22Rv1 (cell line): ENCODE results near the gene SPC24.

ENCODE experiments used
- ZFX ChIP-seq: fragments of 450-650 bp; IDR thresholded peaks from 2 replicates; pipeline ENCODE4 v1.6.1; 2017; ENCODE audit warnings: antibody characterized with exemption, borderline replicate concordance
- TF ChIP-seq, protein P1 (sequence below): fragments of 450-650 bp; IDR thresholded peaks from 2 replicates; pipeline ENCODE4 v1.5.1; 2017; ENCODE audit warnings: mild to moderate bottlenecking

DNA sequence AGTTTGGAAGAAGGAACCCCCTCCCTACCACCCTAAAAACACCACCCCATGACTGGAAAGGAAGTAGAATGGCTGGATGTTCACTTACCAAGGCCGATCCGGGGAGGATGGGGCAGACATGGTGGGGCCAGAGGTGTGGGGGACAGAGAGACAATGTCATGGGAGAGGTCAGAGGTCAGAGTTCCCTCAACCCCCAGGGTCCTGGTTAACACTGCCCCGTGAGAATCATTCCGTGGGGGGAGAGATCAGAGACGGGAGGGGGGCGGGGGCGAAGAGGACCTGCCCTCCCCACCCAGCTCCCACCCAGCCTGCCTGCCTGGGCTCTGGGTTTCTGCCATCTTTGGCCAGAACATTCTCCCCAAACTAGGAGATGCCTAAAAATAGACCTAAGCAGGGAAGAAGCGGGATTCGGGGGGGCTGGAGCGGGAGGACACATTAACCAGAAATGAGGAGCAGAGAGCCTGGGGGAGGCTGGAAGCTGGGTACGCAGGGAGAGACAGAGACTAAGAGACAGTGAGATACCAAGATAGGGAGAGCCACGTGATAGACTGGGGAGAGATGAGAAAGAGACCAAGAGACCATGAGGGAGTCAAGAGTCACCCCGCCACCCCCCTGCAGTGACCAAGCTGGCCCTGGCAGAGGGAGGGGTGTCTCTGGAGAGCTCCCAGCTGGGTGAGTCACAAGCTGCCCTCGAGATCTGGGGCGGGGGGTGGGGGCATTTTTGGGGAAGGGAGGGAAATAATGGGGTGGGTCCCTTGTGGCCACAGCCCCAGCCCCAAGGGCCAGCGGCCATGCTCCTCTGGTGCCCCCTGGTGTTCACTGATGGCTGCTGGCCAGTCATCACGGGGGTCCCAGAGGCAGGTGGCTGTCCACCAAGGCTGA lies 47.9 kb upstream of the SPC24 start:
- TF ChIP-seq, protein P1, sequence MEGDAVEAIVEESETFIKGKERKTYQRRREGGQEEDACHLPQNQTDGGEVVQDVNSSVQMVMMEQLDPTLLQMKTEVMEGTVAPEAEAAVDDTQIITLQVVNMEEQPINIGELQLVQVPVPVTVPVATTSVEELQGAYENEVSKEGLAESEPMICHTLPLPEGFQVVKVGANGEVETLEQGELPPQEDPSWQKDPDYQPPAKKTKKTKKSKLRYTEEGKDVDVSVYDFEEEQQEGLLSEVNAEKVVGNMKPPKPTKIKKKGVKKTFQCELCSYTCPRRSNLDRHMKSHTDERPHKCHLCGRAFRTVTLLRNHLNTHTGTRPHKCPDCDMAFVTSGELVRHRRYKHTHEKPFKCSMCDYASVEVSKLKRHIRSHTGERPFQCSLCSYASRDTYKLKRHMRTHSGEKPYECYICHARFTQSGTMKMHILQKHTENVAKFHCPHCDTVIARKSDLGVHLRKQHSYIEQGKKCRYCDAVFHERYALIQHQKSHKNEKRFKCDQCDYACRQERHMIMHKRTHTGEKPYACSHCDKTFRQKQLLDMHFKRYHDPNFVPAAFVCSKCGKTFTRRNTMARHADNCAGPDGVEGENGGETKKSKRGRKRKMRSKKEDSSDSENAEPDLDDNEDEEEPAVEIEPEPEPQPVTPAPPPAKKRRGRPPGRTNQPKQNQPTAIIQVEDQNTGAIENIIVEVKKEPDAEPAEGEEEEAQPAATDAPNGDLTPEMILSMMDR: peak; percentile 80
- TF ChIP-seq ZFX: no peak
